ENCODE measurements around the gene C9orf43.
"Not testable (repeated sequence)": the region's sequence is repeated elsewhere in the genome, so short reads cannot be mapped to it uniquely, and the experiment has no call there.

C9orf43 gene

GRCh38 chr9:113436728-113437515 is 26.4 kb downstream of the C9orf43 start:
- in situ Hi-C loops (cut with HindIII; ENCODE audit: low sequenced_read_pairs), result no loop called here
- peak; percentile 17 for DNase-seq (ENCODE audit: low read depth, low spot score)
- H3K4me3 ChIP-seq (ENCODE audit: low read depth, low read length), result no peak overlapping the region
- TF ChIP-seq, protein P1, sequence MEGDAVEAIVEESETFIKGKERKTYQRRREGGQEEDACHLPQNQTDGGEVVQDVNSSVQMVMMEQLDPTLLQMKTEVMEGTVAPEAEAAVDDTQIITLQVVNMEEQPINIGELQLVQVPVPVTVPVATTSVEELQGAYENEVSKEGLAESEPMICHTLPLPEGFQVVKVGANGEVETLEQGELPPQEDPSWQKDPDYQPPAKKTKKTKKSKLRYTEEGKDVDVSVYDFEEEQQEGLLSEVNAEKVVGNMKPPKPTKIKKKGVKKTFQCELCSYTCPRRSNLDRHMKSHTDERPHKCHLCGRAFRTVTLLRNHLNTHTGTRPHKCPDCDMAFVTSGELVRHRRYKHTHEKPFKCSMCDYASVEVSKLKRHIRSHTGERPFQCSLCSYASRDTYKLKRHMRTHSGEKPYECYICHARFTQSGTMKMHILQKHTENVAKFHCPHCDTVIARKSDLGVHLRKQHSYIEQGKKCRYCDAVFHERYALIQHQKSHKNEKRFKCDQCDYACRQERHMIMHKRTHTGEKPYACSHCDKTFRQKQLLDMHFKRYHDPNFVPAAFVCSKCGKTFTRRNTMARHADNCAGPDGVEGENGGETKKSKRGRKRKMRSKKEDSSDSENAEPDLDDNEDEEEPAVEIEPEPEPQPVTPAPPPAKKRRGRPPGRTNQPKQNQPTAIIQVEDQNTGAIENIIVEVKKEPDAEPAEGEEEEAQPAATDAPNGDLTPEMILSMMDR (IDR thresholded peaks at IDR 0.05; ENCODE audit: low read depth, low read length), result no peak

DNA sequence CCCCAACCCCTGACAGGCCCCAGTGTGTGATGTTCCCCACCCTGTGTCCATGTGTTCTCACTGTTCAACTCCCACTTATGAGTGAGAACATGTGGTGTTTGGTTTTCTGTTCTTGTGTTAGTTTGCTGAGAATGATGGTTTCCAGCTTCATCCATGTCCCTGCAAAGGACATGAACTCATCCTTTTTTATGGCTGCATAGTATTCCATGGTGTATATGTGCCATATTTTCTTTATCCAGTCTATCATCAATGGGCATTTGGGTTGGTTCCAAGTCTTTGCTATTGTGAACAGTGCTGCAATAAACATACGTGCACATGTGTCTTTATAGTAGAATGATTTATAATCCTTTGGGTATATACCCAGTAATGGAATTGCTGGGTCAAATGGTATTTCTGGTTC is 27.2 kb downstream of the C9orf43 start:
- in situ Hi-C loops (cut with HindIII; ENCODE audit: low sequenced_read_pairs); DNase-seq (ENCODE audit: low read depth, low spot score); H3K4me3 ChIP-seq (ENCODE audit: low read depth, low read length): not testable (repeated sequence)

- in situ Hi-C loops (cut with HindIII; ENCODE audit: low sequenced_read_pairs), result no loop called here
- TF ChIP-seq, protein P1 (IDR thresholded peaks at IDR 0.05; ENCODE audit: low read depth, low read length), result no peak
- H3K4me3 ChIP-seq (ENCODE audit: low read depth, low read length), result no peak overlapping the region
- DNase-seq (ENCODE audit: low read depth, low spot score), result no peak
Measured at GRCh38 chr9:113444736-113445135, 34.2 kb downstream of the C9orf43 start.

GRCh38 chr9:113446323-113446740 is 35.8 kb downstream of the C9orf43 start:
- no peak overlapping the region for H3K4me3 ChIP-seq (ENCODE audit: low read depth, low read length)
- in situ Hi-C loops (cut with HindIII; ENCODE audit: low sequenced_read_pairs), result no loop called here
- DNase-seq (ENCODE audit: low read depth, low spot score), result peak; percentile 69
- TF ChIP-seq, protein P1 (IDR thresholded peaks at IDR 0.05; ENCODE audit: low read depth, low read length), result peak; percentile 46

DNA sequence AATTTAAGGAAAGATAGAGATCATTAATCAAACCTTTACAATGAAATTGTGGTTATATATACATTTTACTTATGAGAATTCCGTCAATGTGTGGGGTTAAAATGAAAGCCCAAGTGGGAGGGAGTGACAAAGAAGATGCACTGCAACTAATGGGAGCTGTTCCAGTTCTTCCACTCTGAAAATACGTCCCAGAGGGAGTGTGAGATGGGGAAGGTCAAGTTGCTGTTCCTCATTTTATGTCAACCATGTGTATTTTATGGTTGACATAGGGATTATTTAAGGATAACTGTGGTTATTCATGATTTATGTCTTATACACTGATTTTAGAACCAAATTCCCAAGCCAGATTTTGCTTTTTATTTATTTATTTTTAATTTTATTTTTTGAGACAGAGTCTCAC is 38.8 kb downstream of the C9orf43 start:
- no peak overlapping the region for H3K4me3 ChIP-seq (ENCODE audit: low read depth, low read length)
- in situ Hi-C loops (cut with HindIII; ENCODE audit: low sequenced_read_pairs), result no loop called here
- TF ChIP-seq, protein P1 (IDR thresholded peaks at IDR 0.05; ENCODE audit: low read depth, low read length), result no peak
- DNase-seq (ENCODE audit: low read depth, low spot score), result no peak

DNA sequence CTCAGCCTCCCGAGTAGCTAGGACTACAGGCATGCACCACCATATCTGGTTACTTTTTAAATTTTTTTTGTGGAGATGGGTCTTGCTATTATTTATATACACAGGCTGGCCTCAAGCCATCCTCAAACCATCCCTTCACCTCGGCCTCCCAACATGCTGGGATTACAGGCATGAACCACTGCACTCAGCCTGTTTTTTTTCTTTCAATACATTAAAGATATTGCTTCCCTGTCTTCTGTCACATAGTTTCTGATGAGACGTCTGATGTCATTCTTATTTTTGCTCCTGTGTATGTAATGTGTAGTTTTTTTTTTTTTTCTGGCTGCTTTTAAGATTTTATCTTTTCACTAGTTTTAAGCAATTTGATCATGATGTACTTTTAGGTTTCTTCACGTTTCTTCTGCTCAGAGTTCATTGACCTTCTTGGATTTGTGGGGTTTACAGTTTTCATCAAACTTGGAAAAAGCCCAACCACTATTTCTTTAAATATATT is 41.6 kb downstream of the C9orf43 start:
- in situ Hi-C loops (cut with HindIII; ENCODE audit: low sequenced_read_pairs), result no loop called here
- H3K4me3 ChIP-seq (ENCODE audit: low read depth, low read length), result no peak overlapping the region
- TF ChIP-seq, protein P1 (IDR thresholded peaks at IDR 0.05; ENCODE audit: low read depth, low read length), result no peak
- no peak for DNase-seq (ENCODE audit: low read depth, low spot score)

Data from astrocyte of the spinal cord (primary cell).